ENCODE results near the gene MATN4.

Gene MATN4

GRCh38 chr20:45290677-45291355 is 17.3 kb downstream of the MATN4 start:
- peak; percentile 76 for DNase-seq (ENCODE audit: low spot score)

GRCh38 chr20:45289942-45290676 is 18.0 kb downstream of the MATN4 start:
- no peak for DNase-seq (ENCODE audit: low spot score)

GRCh38 chr20:45288860-45289259 is 19.2 kb downstream of the MATN4 start:
- no peak for DNase-seq (ENCODE audit: low spot score)

GRCh38 chr20:45288376-45288775 is 19.7 kb downstream of the MATN4 start:
- DNase-seq (ENCODE audit: low spot score): no peak

GRCh38 chr20:45283551-45284057 is 24.5 kb downstream of the MATN4 start:
- no peak for DNase-seq (ENCODE audit: low spot score)

GRCh38 chr20:45282700-45283550 is 25.2 kb downstream of the MATN4 start:
- no peak for DNase-seq (ENCODE audit: low spot score)

GRCh38 chr20:45279992-45280391 is 28.1 kb downstream of the MATN4 start:
- no peak for DNase-seq (ENCODE audit: low spot score)

- no peak for DNase-seq (ENCODE audit: low spot score)
Measured at GRCh38 chr20:45275338-45275737, 32.8 kb downstream of the MATN4 start.

- DNase-seq (ENCODE audit: low spot score): no peak
Measured at GRCh38 chr20:45269754-45270270, 38.3 kb downstream of the MATN4 start.

- no peak for DNase-seq (ENCODE audit: low spot score)
Measured at GRCh38 chr20:45269056-45269455, 39.0 kb downstream of the MATN4 start.

- DNase-seq (ENCODE audit: low spot score): no peak
Measured at GRCh38 chr20:45268531-45268930, 39.6 kb downstream of the MATN4 start.

GRCh38 chr20:45266977-45267376 is 41.1 kb downstream of the MATN4 start:
- no peak for DNase-seq (ENCODE audit: low spot score)

- DNase-seq (ENCODE audit: low spot score): no peak
Measured at GRCh38 chr20:45263556-45264266, 44.4 kb downstream of the MATN4 start.

- DNase-seq (ENCODE audit: low spot score): no peak
Measured at GRCh38 chr20:45258664-45259063, 49.4 kb downstream of the MATN4 start.

GRCh38 chr20:45258259-45258658 is 49.8 kb downstream of the MATN4 start:
- DNase-seq (ENCODE audit: low spot score): no peak

GRCh38 chr20:45257711-45258110 is 50.4 kb downstream of the MATN4 start:
- DNase-seq (ENCODE audit: low spot score): no peak

GRCh38 chr20:45257161-45257560 is 50.9 kb downstream of the MATN4 start:
- DNase-seq (ENCODE audit: low spot score): no peak

- peak; percentile 42 for DNase-seq (ENCODE audit: low spot score)
Measured at GRCh38 chr20:45254383-45255262, 53.5 kb downstream of the MATN4 start, which contains the start of gene SLPI. SLPI (minus strand) TSS chr20:45254564; CDS start chr20:45254543, 21 bp downstream.

GRCh38 chr20:45253261-45253660 is 54.8 kb downstream of the MATN4 start:
- no peak for DNase-seq (ENCODE audit: low spot score)

GRCh38 chr20:45251884-45252560 is 56.1 kb downstream of the MATN4 start:
- no peak for DNase-seq (ENCODE audit: low spot score)

All from activated CD4-positive, alpha-beta T cell treated with anti-CD3 and anti-CD28 coated beads, Interleukin-2, Interleukin-4, amounts not matched to agents 100 ng/mL and 50 ng/mL, durations not matched to agents 16 hours and 8 hours (primary cell).